ENCODE results near the gene CASD1.

- TF ChIP-seq CTCF (IDR thresholded peaks at IDR 0.05; ENCODE audit: insufficient read depth, low read depth, low read length), result no peak
- no peak for TF ChIP-seq EZH2 (IDR thresholded peaks at IDR 0.05; ENCODE audit: insufficient read depth, low read length)
Observed at GRCh38 chr7:94478648-94479214, 30.9 kb upstream of the CASD1 start.
